BE2C (cell line): Measurements from ENCODE around the gene SLC24A3.

Source experiments
- DNase-seq: peaks from one replicate; pipeline ENCODE4 v3.0.0-alpha.2; 2020
- H3K27me3 ChIP-seq: fragments of 250-450 bp; sonication (Bioruptor Pico); 2 replicates; pipeline ENCODE4 v1.5.1; 2020; ENCODE audit warnings: mild to moderate bottlenecking
- H3K36me3 ChIP-seq: fragments of 250-450 bp; sonication (Bioruptor Pico); 2 replicates; pipeline ENCODE4 v1.5.1; 2020; ENCODE audit warnings: mild to moderate bottlenecking
- H3K4me1 ChIP-seq: fragments of 250-450 bp; sonication (Bioruptor Pico); 2 replicates; pipeline ENCODE4 v1.5.1; 2020
- H3K4me3 ChIP-seq: 2 replicates; pipeline ENCODE4 v1.5.1; 2011; ENCODE audit warnings: low read depth, low read length
- H3K9me3 ChIP-seq: fragments of 250-450 bp; sonication (Bioruptor Pico); 2 replicates; pipeline ENCODE4 v1.5.1; 2020
- CTCF ChIP-seq: IDR thresholded peaks from 2 replicates; pipeline ENCODE4 v1.5.1; 2012; ENCODE audit warnings: mild to moderate bottlenecking, low read depth, low read length

SLC24A3 gene

GRCh38 chr20:19603376-19603750 is 390.9 kb downstream of the SLC24A3 start:
- Histone ChIP-seq H3K4me1 (no peaks in the 10 kb centered on the region), H3K27me3 (no peaks in the 10 kb centered on the region; the same call in 1 of the 2 replicates), H3K9me3 (no peaks in the 10 kb centered on the region), H3K36me3 (no peaks in the 10 kb centered on the region), H3K4me3 (no peak overlapping the region)
- DNase-seq: no peak
- no peak for TF ChIP-seq CTCF

- H3K4me1 ChIP-seq: no peaks in the 10 kb centered on the region
- no peaks in the 10 kb centered on the region for H3K9me3 ChIP-seq
- TF ChIP-seq CTCF: no peak
- H3K4me3 ChIP-seq: no peak overlapping the region
- no peaks in the 10 kb centered on the region; the same call in 1 of the 2 replicates for H3K27me3 ChIP-seq
- H3K36me3 ChIP-seq: no peaks in the 10 kb centered on the region
- DNase-seq: no peak
Measured at GRCh38 chr20:19605786-19606485, 393.5 kb downstream of the SLC24A3 start.

- TF ChIP-seq CTCF: no peak
- DNase-seq: no peak
Measured at GRCh38 chr20:19609642-19610223, 397.3 kb downstream of the SLC24A3 start.

GRCh38 chr20:19615629-19616028 is 403.2 kb downstream of the SLC24A3 start:
- no peaks in the 10 kb centered on the region for H3K36me3 ChIP-seq
- H3K4me3 ChIP-seq: no peak overlapping the region
- no peaks in the 10 kb centered on the region for H3K4me1 ChIP-seq
- no peak for TF ChIP-seq CTCF
- H3K9me3 ChIP-seq: no peaks in the 10 kb centered on the region
- no peaks in the 10 kb centered on the region for H3K27me3 ChIP-seq
- no peak for DNase-seq

More at GRCh38 chr20:19609642-19610223, 397.3 kb downstream of the SLC24A3 start:
- Histone ChIP-seq H3K4me1 (no peaks in the 10 kb centered on the region), H3K9me3 (no peaks in the 10 kb centered on the region), H3K4me3 (no peak overlapping the region), H3K36me3 (no peaks in the 10 kb centered on the region), H3K27me3 (no peaks in the 10 kb centered on the region)

- Histone ChIP-seq H3K4me1 (no peaks in the 10 kb centered on the region), H3K36me3 (no peaks in the 10 kb centered on the region), H3K27me3 (no peaks in the 10 kb centered on the region), H3K4me3 (no peak overlapping the region), H3K9me3 (no peaks in the 10 kb centered on the region)
- no peak for DNase-seq
- TF ChIP-seq CTCF: no peak
Measured at GRCh38 chr20:19616081-19616480, 403.6 kb downstream of the SLC24A3 start.

- Histone ChIP-seq H3K4me1 (no peaks in the 10 kb centered on the region), H3K36me3 (no peaks in the 10 kb centered on the region), H3K9me3 (no peaks in the 10 kb centered on the region), H3K27me3 (no peaks in the 10 kb centered on the region), H3K4me3 (no peak overlapping the region)
- no peak for TF ChIP-seq CTCF
- DNase-seq: no peak
Measured at GRCh38 chr20:19616620-19617019, 404.2 kb downstream of the SLC24A3 start.
